ENCODE data around the gene GREB1L. TPM values are rescaled to one million over a fixed set of nuclear protein-coding genes. Genes with fewer than 3 reads are reported as not detected.
"Not testable (repeated sequence)": the region's sequence is repeated elsewhere in the genome, so short reads cannot be mapped to it uniquely, and the experiment has no call there.

Gene GREB1L
- polyA plus RNA-seq, 3 donors, result 0.21 to 4.5 (median 3.8) TPM

DNA sequence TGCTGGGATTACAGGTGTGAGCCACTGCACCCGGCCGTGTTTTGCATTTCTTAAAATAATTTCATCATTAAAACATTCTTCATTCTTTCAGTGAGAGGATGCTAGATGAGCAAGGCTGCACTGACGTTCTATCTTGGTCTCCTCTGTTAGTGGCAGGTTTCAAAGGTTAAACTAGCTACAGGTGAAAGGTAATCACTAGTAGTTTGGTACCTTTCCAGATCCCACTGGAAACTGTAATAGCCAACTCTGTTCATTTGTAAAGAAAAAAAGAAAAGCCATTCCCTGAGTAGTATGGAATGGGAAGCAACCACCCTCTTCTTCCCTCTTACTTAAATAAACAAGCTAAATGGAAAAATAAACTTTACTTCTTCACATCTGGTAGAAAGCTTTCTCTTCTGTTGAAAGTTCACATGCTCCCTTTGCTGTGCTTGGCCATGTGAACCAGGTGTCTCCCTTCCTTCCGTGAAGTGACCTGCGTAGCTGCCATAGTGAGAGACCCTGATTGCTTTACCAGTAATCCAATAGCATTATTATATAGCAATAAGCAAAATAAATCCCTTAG, 94.0 kb downstream of the GREB1L start:
- 57 to 83% (median 78%) methylated on average over 5 of the region's 5 CpGs for WGBS, 3 donors
- no peak overlapping the region for H3K27ac ChIP-seq (ENCODE audit: low read depth, low read length)

DNA sequence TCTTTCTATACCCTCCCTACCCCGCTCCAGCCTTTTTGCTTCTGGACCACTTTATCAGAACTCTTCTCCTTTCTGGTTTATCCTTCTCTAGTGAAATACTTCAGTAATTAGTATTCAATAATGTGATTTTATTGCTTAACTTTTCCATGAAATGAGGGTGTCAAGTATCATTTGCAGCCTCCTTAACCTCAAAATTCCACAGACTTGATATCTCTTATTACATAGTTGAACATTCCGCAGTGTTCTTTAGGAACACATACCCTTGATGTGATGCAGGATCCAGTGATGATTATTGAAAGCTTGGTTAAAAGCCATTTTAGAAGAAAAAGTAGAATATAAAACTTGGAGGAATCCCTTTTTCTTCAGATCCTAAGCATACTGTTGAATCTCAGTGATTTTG, 94.8 kb downstream of the GREB1L start:
- H3K27ac ChIP-seq (ENCODE audit: low read depth, low read length), result no peak overlapping the region
- 78 to 96% (median 88%) methylated on average over 2 of the region's 2 CpGs for WGBS, 3 donors

DNA sequence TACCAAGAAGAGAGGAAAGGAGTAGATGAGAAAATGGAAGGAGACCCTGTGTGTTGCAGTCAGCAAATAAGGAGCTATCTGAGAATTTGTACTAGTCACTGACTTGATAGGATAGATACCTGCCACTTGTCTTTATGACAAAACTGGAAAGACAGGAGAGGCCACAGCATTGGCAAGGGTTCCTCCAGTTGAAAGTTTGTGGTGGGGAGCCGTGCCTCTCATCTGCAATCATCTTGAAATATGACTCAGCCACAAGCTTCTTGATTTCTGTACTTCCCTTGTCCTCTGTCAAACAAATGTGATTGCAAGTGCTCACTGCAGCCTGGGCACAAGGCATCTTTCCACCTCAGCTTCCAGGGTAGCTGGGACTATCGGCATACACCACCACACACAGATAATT, 99.1 kb downstream of the GREB1L start:
- 61 to 77% (median 71%) methylated on average over 2 of the region's 2 CpGs for WGBS, 3 donors
- H3K27ac ChIP-seq (ENCODE audit: low read depth, low read length), result no peak overlapping the region

DNA sequence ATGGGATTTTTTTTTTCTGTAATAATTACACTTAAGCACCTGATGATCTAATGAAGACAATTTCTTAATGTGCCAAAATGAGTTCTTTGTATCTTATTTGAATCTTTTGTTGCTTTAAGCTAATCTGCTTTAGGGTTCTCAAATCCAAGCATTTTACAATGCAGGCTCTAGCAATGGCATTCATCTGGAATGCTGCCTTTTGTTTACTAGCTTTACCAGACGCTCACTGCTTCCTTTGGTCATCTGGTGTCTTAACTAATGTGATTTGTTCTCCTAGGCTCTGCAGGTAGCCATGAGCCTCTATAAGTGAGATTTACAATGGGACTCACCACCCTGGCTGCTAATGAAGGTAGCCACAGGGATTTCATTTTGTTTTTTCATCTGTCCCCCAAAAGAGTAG, 100.3 kb downstream of the GREB1L start:
- WGBS, 3 donors, result 39 to 64% (median 42%) methylated on average over 1 of the region's 1 CpG
- H3K27ac ChIP-seq (ENCODE audit: low read depth, low read length), result no peak overlapping the region

DNA sequence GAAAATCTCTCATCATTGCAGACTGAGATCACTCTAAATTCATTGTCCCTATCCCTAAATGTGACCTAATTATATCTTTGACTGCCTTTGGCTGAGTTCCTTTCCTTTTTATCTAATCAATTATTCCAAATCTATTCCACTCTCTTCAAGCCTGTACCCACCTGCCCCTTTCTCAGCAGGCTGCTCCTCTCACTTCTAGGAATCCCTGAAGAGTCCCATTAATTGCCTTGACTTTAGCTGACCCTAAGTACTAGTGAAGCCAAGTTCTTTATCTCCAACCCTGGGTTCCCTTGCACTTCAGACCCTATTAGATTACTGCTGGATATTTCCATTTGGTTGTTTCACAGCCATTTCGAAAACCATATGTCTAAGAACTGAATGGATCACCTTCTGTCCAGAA, 102.8 kb downstream of the GREB1L start:
- 77 to 88% (median 85%) methylated on average over 1 of the region's 1 CpG for WGBS, 3 donors
- H3K27ac ChIP-seq (ENCODE audit: low read depth, low read length), result no peak overlapping the region

DNA sequence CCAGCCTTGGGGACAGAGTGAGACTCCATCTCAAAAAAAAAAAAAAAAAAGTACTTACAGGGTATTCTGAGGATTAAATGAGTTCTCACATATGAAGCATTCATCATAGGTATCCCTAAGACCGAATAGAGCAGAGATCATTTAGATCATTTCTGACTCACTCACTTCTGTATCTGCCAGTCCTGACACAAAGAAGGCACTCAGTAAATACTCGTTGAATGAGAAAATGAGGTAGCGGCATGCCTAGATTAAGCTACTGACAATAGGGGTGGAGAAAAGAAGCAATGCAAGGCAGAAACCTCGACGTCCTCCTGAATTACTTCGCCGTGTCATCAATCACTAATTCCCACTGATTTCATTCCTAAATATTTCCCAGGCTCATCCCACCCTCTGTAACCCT, 103.8 kb downstream of the GREB1L start:
- no peak overlapping the region for H3K27ac ChIP-seq (ENCODE audit: low read depth, low read length)
- WGBS, 3 donors, result 55 to 68% (median 60%) methylated on average over 7 of the region's 7 CpGs

DNA sequence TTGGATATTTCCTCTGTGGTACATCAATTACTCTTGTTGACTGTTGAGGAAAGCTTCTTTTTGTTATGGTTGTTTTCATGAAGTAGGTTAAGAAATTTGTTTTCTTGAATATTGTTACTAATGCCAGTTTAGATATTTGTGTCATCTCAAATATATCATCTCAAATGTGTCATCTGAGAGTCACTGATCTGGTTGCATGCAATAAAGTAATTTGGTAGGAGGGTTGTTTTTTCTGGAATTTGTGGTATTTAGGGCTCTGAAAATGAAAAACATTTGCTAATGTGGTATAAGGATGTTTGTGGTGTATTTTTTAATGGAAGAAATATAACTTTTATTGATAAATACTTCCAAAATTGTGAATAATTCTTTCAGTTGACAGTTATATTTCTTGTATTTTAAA, 117.7 kb downstream of the GREB1L start:
- H3K27ac ChIP-seq (ENCODE audit: low read depth, low read length), result no peak overlapping the region

DNA sequence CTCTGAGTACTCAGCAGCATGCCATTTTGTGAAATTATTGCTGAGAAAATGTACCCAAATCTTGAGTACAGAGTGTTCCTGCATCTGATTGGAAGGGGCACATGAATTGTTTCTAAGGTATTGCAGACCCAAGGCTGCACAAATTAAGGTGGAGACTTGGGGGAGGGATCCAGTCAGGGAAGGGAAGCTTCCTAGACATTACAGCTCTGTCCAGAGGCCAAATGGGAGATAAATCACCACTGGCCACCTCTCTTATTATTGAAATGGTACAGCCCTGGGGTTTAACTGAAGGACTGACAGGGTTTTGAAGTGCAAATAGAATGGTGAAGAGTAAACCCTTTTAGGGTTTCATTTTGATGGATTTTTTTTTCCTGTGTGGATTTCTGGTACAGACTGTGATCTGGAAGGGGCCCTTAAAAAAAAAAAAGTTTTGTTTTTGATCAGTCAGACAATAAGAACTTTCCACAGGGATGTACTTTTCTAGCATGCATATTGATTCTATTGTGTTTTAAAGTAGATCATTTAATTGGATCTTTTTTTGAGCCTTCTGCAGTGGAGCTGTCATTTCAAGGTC, 119.4 kb downstream of the GREB1L start:
- H3K27ac ChIP-seq (ENCODE audit: low read depth, low read length), result no peak overlapping the region

DNA sequence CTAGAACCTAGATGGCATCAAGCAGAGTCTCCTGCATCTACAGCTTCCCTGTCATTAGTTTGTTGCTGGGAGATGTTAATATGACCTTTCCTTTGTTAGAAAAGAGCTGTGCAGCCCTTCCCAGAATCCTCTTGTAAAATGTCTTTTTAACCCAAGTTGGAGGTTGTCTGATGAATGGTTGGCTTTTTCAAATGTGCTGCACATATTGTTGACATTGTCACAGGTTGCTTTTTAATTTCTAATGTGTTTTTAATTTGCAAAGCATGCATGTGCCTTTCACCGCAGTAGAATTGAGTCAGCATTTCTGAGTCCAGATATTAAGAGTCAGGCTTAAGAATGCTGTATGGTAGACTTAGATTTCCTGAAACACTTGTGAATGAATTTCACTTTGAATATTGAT, 120.8 kb downstream of the GREB1L start:
- WGBS, 3 donors, result 31 to 55% (median 52%) methylated on average over 1 of the region's 1 CpG
- H3K27ac ChIP-seq (ENCODE audit: low read depth, low read length), result no peak overlapping the region

DNA sequence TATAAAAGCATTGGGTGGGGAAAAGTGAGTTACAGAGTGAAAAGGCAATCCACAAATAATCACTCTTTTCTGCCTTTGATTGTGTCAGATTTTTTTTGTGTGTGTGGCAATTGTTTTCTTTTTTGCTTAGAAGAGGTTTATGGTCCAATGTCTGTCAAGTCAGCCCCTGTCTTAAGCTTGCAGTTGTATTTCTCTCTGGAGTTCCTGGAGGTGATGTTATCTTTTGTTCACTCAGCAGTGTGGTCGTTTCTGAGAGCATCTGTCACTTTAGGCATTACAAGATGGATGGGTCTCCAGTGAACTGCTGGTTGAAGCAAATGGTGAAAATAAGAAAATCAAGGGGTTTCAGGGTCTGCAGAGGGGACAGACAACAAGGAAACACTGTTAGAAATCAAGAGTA, 121.3 kb downstream of the GREB1L start:
- 2 to 7% (median 3%) methylated on average over 1 of the region's 1 CpG for WGBS, 3 donors

DNA sequence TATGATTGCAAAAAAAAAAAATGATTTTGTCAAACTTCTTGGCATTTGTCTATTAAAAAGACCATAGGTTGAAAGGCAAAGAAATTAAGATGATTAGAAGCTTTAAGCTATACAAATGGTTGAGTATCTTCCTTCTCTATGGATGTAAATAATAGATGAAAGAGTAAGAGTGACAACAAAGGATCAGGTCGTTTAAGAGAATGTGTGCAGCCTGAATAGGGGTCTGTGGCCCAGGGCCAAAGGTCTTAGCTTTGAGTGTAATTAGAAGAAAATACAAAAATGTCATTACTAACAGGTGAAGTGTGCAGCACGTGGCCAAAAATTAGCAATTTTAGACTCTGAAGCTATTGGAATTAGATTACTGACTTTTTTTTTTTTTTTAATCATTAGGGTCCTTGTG, 122.4 kb downstream of the GREB1L start:
- no peak overlapping the region for H3K27ac ChIP-seq (ENCODE audit: low read depth, low read length)
- WGBS, 3 donors, result 41 to 64% (median 62%) methylated on average over 2 of the region's 2 CpGs

More for the DNA sequence above, 121.3 kb downstream of the GREB1L start:
- no peak overlapping the region for H3K27ac ChIP-seq (ENCODE audit: low read depth, low read length)

DNA sequence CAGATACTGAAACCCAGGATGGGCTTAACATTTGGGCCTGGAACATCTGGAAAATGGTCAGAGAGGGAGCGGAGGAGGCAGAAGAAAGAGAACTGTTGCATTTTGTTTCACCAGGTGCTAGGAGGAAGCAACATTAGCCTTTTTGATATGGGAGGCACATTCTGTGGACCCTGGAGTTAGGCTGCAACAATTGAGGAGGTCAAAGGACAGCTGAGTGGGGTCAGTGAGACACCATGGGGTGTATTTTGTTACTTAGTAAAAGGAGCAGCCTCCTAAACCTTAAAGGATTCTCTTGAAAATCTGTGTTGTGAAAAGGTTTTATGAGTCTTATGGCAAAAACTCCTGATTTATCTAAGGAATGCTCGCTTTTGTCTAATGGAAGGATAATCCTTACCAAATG, 124.9 kb downstream of the GREB1L start:
- no peak overlapping the region for H3K27ac ChIP-seq (ENCODE audit: low read depth, low read length)
- 80 to 86% (median 86%) methylated on average over 2 of the region's 2 CpGs for WGBS, 3 donors

DNA sequence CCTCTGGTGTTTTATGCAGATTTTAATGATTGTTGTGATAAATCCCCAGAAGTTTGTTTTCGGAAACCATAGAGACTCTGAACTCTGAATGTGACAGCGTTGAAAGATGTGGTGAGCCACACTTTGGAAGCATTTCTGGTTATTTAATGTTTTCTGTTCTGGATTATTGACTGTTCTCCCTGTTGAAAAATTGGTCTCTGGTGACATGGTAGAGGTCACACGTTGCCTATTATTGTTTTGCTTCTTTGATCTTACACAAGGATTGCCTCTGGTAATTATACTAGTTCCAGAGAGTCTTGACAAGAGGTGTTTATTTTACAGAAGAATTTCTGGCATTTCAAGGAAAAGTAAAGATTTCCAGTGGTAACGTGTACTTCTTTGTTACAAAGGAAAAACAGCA, 127.1 kb downstream of the GREB1L start:
- no peak overlapping the region for H3K27ac ChIP-seq (ENCODE audit: low read depth, low read length)
- 52 to 65% (median 53%) methylated on average over 4 of the region's 4 CpGs for WGBS, 3 donors

DNA sequence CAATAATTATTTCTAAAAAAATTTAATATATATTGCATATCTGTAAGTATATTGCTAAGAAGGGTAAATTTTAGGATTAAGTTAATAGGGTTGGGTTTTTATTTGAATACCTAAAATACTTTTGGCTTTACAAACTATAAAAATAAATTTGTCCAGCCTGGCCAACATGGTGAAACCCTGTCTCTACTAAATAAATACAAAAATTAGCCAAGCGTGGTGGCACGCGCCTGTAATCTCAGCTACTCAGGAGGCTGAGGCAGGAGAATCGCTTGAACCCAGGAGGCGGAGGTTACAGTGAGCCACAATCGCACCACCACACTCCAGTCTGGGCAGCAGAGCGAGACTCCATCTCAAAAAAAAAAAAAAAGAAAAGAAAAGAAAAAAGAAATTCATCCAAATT, 127.6 kb downstream of the GREB1L start:
- WGBS, 3 donors, result 95 to 99% (median 98%) methylated on average over 7 of the region's 7 CpGs
- not testable (repeated sequence) for H3K27ac ChIP-seq (ENCODE audit: low read depth, low read length)

DNA sequence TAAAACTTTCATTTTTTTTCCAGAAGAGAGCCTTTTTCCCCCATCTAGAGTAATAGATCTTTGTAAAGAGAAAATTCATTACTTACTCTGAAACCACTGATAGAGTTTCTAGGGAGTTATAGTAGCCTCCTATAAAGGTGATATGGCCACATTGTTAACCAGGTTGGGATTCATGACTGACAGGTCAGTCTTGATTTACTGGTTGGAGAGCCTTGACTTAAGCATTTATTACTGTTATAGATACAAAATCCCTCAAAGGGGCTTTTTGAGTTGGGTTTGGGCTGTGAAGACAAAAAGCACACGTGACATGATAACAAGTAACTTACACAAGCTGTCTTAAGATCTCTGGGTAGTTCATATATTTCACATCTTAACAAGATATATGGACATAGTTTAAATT, 141.0 kb downstream of the GREB1L start:
- WGBS, 3 donors, result 86 to 88% (median 86%) methylated on average over 1 of the region's 1 CpG
- no peak overlapping the region for H3K27ac ChIP-seq (ENCODE audit: low read depth, low read length)

DNA sequence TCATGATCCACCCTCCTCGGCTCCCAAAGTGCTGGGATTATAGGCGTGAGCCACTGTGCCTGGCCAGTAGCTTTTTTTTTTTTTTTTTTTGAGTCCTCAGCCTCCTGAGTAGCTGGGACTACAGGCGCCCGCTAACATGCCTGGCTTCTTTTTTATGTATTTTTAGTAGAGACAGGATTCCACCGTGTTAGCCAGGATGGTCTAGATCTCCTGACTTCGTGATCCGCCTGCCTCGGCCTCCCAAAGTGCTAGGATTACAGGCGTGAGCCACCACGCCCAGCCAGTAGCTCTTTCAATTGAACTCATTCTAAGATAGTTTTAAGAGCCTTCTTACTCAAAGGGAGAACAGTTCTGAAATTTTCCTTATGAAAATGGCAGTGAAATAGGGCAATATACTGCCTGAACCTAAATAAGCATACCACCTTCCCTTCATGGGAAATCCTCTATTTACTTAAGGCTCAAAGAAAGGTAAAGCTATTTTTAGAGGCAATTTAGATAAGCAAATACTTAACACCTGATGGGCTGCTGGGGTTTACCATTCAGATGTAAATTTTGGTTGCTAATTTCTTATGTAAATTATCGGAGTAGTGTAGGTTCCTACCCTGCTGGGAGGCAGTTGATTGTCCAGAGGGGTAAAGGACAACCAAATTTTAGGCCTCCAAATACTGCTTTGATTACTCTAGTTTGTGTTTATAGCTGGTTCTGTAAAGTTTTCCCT, 144.7 kb downstream of the GREB1L start:
- H3K27ac ChIP-seq (ENCODE audit: low read depth, low read length), result no peak overlapping the region
- 79 to 88% (median 85%) methylated on average over 11 of the region's 11 CpGs for WGBS, 3 donors

DNA sequence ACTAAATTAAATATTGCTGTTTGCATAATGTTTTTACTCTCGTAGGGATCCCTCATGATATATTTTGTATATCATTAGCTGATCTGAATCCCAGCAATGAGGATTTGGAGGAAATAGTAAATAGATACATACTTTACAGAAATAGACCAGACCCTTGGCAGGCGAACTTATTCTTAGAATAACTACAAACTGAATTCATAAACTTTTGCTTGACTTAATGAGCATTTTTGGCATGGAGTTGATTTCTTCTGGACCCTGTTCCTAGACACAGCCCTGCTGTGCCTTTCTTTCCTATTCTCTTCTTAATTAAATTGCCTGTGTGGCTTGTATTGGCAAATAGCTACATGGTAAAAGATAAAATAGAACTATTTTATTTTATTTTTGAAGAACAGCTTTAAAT, 145.9 kb downstream of the GREB1L start:
- no peak overlapping the region for H3K27ac ChIP-seq (ENCODE audit: low read depth, low read length)
- WGBS, 3 donors, result 55 to 71% (median 63%) methylated on average over 2 of the region's 2 CpGs

DNA sequence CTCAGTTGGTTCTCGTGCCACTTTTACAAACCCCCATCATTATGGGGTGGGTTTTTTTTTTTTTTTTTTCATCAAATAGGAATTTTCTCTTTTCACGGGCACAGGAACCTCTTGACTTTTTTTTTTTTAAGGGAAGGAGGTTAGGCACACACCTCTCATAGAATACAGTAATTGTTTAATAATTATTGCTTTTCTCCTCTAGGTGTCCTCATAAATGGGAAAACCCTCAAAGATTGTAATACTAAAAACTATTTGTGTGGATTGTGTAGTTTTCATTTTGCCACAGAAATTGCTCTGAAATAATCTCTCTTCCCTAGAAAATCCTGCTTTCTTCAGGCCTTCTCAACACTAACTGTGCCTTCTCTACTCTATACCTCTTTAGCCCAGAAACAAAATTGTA, 147.3 kb downstream of the GREB1L start:
- WGBS, 3 donors, result 87 to 90% (median 90%) methylated on average over 2 of the region's 2 CpGs
- H3K27ac ChIP-seq (ENCODE audit: low read depth, low read length), result no peak overlapping the region

DNA sequence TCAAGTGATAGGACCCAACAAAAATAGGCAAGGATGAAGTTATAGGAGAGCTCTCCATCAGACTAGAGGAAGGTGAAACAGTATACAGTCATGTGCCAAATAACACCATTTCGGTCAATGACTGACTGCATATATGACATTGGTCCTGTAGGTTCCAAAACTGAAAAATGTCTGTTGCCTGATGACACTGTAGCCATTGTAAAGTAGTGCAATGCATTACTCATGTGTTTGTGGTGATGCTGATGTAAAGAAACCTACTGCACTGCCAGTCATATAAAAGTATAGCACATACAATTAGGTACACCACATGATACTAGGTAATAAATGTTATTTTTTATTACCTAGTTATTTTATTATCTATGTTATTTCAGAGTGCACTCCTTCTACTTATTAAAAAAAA, 147.9 kb downstream of the GREB1L start:
- 96 to 100% (median 96%) methylated on average over 1 of the region's 1 CpG for WGBS, 3 donors
- no peak overlapping the region for H3K27ac ChIP-seq (ENCODE audit: low read depth, low read length)

DNA sequence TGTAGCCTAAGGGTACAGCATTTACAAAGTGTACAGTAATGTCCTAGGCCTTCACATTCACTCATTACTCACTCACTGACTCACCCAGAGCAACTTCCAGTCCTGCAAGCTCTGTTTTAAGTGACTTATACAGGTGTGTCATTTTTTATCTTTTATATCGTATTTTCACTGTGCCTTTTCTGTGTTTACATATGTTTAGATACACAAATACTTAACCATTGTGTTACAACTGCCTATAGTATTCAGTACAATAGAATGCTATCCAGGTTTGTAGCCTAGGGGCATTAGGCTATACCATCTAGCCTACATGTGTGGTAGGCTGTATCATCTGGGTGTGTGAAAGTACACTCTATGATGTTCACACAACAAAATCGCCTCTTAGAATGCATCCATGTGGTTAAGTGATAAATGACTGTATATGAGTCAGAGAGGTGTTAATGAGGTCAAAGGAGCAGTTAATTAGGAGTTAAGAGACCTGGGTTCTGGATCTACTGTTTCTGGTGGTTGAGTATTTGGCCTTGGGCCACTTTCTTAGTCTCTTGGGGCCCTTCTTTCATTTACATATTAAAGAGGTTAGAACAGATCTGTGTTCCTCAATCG, 149.1 kb downstream of the GREB1L start:
- 49 to 76% (median 70%) methylated on average over 3 of the region's 3 CpGs for WGBS, 3 donors
- H3K27ac ChIP-seq (ENCODE audit: low read depth, low read length), result no peak overlapping the region

Measured in adipose tissue (tissue), 3 donors.